ENCODE data around the gene PISD.
"Not testable (repeated sequence)": the region's sequence is repeated elsewhere in the genome, so short reads cannot be mapped to it uniquely, and the experiment has no call there.

PISD gene

DNA sequence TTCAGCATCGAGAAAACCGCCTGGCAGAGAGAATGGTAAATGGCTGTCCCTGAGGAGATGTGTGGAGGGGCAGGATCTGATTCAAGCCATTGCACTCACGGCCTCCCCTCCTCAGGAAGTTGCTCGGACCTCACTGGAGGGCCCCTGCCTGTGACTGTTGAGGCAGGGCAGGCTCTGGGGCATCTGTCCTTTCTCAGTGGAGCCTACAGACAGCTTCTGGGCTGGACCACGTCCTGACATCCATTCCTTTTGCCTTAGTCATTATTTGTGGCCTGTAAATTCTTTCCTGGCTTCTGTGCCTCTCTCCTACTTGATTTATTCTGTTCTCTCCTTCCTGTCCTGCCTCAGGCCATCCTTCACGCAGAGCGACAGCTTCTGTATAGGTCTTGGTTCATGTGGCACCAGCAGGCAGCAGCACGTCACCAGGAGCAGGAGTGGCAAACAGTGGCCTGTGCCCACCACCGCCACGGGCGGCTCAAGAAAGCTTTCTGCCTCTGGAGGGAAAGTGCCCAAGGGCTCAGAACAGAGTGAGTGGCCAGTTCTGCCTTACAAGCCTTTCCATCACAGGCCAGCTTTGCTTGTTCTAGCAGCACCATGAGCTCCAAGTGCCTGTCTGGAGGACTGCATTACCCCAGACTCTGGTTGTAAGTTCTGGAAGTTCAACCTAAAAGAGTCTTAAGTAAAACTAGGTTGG is 59.6 kb downstream of the PISD start:
- no peaks in the 10 kb centered on the region for H3K9me3 ChIP-seq (ENCODE audit: control insufficient read depth, insufficient read depth, low read length)
- H3K9ac ChIP-seq (ENCODE audit: low read depth, low read length): no peak overlapping the region
- no peaks in the 10 kb centered on the region for H3K4me1 ChIP-seq (ENCODE audit: insufficient read depth, low read length)
- H3K36me3 ChIP-seq (ENCODE audit: insufficient read depth, low read length): no peaks in the 10 kb centered on the region

- no peak overlapping the region for H3K9ac ChIP-seq (ENCODE audit: low read depth, low read length)
- H3K36me3 ChIP-seq (ENCODE audit: insufficient read depth, low read length): no peaks in the 10 kb centered on the region
- no peaks in the 10 kb centered on the region for H3K4me1 ChIP-seq (ENCODE audit: insufficient read depth, low read length)
- H3K9me3 ChIP-seq (ENCODE audit: control insufficient read depth, insufficient read depth, low read length): no peaks in the 10 kb centered on the region; the same call in 1 of the 2 replicates
These were observed 66.7 kb downstream of the PISD start for GRCh38 chr22:31595271-31595670.

GRCh38 chr22:31590161-31590560 is 71.9 kb downstream of the PISD start:
- not testable (repeated sequence) for H3K9ac ChIP-seq (ENCODE audit: low read depth, low read length); H3K4me1 ChIP-seq (ENCODE audit: insufficient read depth, low read length); H3K36me3 ChIP-seq (ENCODE audit: insufficient read depth, low read length); H3K9me3 ChIP-seq (ENCODE audit: control insufficient read depth, insufficient read depth, low read length)

DNA sequence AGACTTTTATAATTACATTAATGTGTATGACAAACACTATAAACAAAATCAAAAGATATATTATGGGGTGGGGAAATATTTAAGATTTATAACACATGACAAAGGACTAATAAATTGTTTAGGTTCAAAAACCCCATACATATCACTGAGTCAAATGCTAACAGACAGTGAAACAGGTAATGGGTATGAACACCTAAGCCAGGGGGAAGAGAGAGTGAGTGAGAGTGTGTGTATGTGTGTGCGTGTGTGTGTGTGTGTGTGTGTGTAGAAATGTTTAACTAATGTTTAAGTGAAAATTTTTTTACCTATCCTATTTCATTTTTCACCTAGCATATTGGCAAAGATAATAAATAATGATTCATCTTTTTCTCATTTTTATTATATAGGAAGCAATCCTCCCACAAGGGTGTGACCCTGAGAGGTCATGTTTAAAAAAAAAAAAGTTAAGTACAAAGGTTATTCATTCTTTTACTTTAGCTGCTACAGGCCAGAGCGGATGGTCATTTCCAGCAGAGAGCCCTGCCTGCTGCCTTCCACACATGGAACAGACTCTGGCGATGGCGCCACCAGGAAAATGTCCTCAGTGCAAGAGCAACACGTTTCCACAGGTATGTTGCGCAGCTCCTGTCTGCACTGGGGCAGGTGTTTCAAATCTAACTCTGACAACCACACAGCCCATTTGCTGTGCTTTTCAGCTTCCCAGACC is 72.9 kb downstream of the PISD start:
- H3K9ac ChIP-seq (ENCODE audit: low read depth, low read length): no peak overlapping the region
- H3K4me1 ChIP-seq (ENCODE audit: insufficient read depth, low read length): no peaks in the 10 kb centered on the region
- no peaks in the 10 kb centered on the region; the same call in 1 of the 2 replicates for H3K9me3 ChIP-seq (ENCODE audit: control insufficient read depth, insufficient read depth, low read length)
- peaks cover 7% of the 10 kb centered on the region; the same call in 1 of the 2 replicates for H3K36me3 ChIP-seq (ENCODE audit: insufficient read depth, low read length)

- Histone ChIP-seq H3K4me1 (ENCODE audit: insufficient read depth, low read length) (no peaks in the 10 kb centered on the region), H3K36me3 (ENCODE audit: insufficient read depth, low read length) (peaks cover 7% of the 10 kb centered on the region; the same call in 1 of the 2 replicates), H3K9me3 (ENCODE audit: control insufficient read depth, insufficient read depth, low read length) (no peaks in the 10 kb centered on the region), H3K9ac (ENCODE audit: low read depth, low read length) (no peak overlapping the region)
These were observed 75.7 kb downstream of the PISD start for GRCh38 chr22:31586137-31586920.

GRCh38 chr22:31585161-31585859 is 76.7 kb downstream of the PISD start:
- Histone ChIP-seq H3K4me1 (ENCODE audit: insufficient read depth, low read length) (no peaks in the 10 kb centered on the region), H3K36me3 (ENCODE audit: insufficient read depth, low read length) (peaks cover 7% of the 10 kb centered on the region; the same call in 1 of the 2 replicates), H3K9ac (ENCODE audit: low read depth, low read length) (no peak overlapping the region)

GRCh38 chr22:31584804-31585160 is 77.2 kb downstream of the PISD start:
- Histone ChIP-seq H3K4me1 (ENCODE audit: insufficient read depth, low read length) (no peaks in the 10 kb centered on the region), H3K9ac (ENCODE audit: low read depth, low read length) (no peak overlapping the region), H3K9me3 (ENCODE audit: control insufficient read depth, insufficient read depth, low read length) (no peaks in the 10 kb centered on the region), H3K36me3 (ENCODE audit: insufficient read depth, low read length) (peaks cover 7% of the 10 kb centered on the region; the same call in 1 of the 2 replicates)

More at GRCh38 chr22:31585161-31585859, 76.7 kb downstream of the PISD start:
- no peaks in the 10 kb centered on the region for H3K9me3 ChIP-seq (ENCODE audit: control insufficient read depth, insufficient read depth, low read length)

DNA sequence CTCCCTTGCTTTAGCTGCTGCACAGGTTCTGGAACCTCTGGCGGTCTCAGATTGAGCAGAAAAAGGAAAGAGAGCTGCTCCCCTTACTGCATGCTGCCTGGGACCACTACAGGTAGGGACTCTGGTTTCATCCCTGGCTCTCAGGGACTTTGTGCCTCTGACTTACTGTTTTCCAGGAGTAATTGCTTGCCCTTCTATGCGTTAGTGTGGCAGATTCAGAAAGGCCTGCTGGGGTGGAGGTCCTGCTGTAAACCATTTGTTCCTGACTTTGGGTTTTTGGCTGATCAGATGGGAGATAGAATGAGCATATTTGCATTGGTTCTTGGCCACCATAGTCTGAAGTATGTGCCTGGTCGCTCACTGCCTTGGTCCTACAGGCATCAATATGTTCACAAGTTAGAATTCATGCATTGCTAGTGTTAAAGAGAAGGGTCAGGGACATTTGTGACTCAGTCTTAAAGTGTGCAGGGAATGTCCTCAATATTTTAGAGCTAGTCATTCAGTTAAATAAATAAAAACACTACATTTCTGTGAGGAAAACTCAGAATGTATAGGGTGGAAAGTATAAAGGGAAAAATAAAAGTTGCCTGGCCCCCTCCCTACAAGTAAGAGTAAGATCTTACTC is 78.0 kb downstream of the PISD start:
- H3K36me3 ChIP-seq (ENCODE audit: insufficient read depth, low read length): peaks cover 7% of the 10 kb centered on the region; the same call in 1 of the 2 replicates
- H3K4me1 ChIP-seq (ENCODE audit: insufficient read depth, low read length): no peaks in the 10 kb centered on the region
- no peaks in the 10 kb centered on the region for H3K9me3 ChIP-seq (ENCODE audit: control insufficient read depth, insufficient read depth, low read length)
- no peak overlapping the region for H3K9ac ChIP-seq (ENCODE audit: low read depth, low read length)

- Histone ChIP-seq H3K9me3 (ENCODE audit: control insufficient read depth, insufficient read depth, low read length) (no peaks in the 10 kb centered on the region), H3K4me1 (ENCODE audit: insufficient read depth, low read length) (no peaks in the 10 kb centered on the region), H3K9ac (ENCODE audit: low read depth, low read length) (no peak overlapping the region), H3K36me3 (ENCODE audit: insufficient read depth, low read length) (peaks cover 2% of the 10 kb centered on the region; the same call in 1 of the 2 replicates)
These were observed 82.2 kb downstream of the PISD start for GRCh38 chr22:31579835-31580242.

GRCh38 chr22:31578171-31578570 is 83.8 kb downstream of the PISD start:
- H3K9me3 ChIP-seq (ENCODE audit: control insufficient read depth, insufficient read depth, low read length): no peaks in the 10 kb centered on the region
- no peak overlapping the region for H3K9ac ChIP-seq (ENCODE audit: low read depth, low read length)
- H3K36me3 ChIP-seq (ENCODE audit: insufficient read depth, low read length): no peaks in the 10 kb centered on the region
- H3K4me1 ChIP-seq (ENCODE audit: insufficient read depth, low read length): no peaks in the 10 kb centered on the region

- Histone ChIP-seq H3K36me3 (ENCODE audit: insufficient read depth, low read length) (no peaks in the 10 kb centered on the region), H3K9ac (ENCODE audit: low read depth, low read length) (no peak overlapping the region), H3K9me3 (ENCODE audit: control insufficient read depth, insufficient read depth, low read length) (no peaks in the 10 kb centered on the region), H3K4me1 (ENCODE audit: insufficient read depth, low read length) (no peaks in the 10 kb centered on the region)
These were observed 84.3 kb downstream of the PISD start for GRCh38 chr22:31577711-31578110.

GRCh38 chr22:31575190-31575589 is 86.8 kb downstream of the PISD start:
- Histone ChIP-seq H3K36me3 (ENCODE audit: insufficient read depth, low read length) (no peaks in the 10 kb centered on the region), H3K9ac (ENCODE audit: low read depth, low read length) (no peak overlapping the region), H3K4me1 (ENCODE audit: insufficient read depth, low read length) (no peaks in the 10 kb centered on the region), H3K9me3 (ENCODE audit: control insufficient read depth, insufficient read depth, low read length) (no peaks in the 10 kb centered on the region)

GRCh38 chr22:31574055-31574670 is 87.9 kb downstream of the PISD start:
- Histone ChIP-seq H3K9me3 (ENCODE audit: control insufficient read depth, insufficient read depth, low read length) (no peaks in the 10 kb centered on the region), H3K4me1 (ENCODE audit: insufficient read depth, low read length) (no peaks in the 10 kb centered on the region), H3K9ac (ENCODE audit: low read depth, low read length) (no peak overlapping the region), H3K36me3 (ENCODE audit: insufficient read depth, low read length) (no peaks in the 10 kb centered on the region)

Measured in ES-I3 (cell line).